ENCODE results near the gene ZNF423.
A peak's percentile ranks its signal among the peaks of the same experiment; 100 is the strongest.

Gene ZNF423

GRCh38 chr16:49786926-49787557, 68.9 kb downstream of the ZNF423 start:
- DNase-seq (ENCODE audit: low read depth in 2 of 2) = no peak

- DNase-seq (ENCODE audit: low read depth in 2 of 2) = no peak
Measured at GRCh38 chr16:49785970-49786369, 69.9 kb downstream of the ZNF423 start.

- no peak for DNase-seq (ENCODE audit: low read depth in 2 of 2)
Measured at GRCh38 chr16:49782405-49782804, 73.5 kb downstream of the ZNF423 start.

- no peak for DNase-seq (ENCODE audit: low read depth in 2 of 2)
Measured at GRCh38 chr16:49781401-49781800, 74.5 kb downstream of the ZNF423 start.

GRCh38 chr16:49780433-49780832, 75.5 kb downstream of the ZNF423 start:
- DNase-seq (ENCODE audit: low read depth in 2 of 2) = no peak

GRCh38 chr16:49779979-49780378, 75.9 kb downstream of the ZNF423 start:
- DNase-seq (ENCODE audit: low read depth in 2 of 2) = no peak

- no peak for DNase-seq (ENCODE audit: low read depth in 2 of 2)
Measured at GRCh38 chr16:49778202-49778930, 77.5 kb downstream of the ZNF423 start.

GRCh38 chr16:49776734-49777133, 79.2 kb downstream of the ZNF423 start:
- no peak for DNase-seq (ENCODE audit: low read depth in 2 of 2)

GRCh38 chr16:49776085-49776595, 79.8 kb downstream of the ZNF423 start:
- no peak for DNase-seq (ENCODE audit: low read depth in 2 of 2)

GRCh38 chr16:49775581-49775980, 80.3 kb downstream of the ZNF423 start:
- no peak for DNase-seq (ENCODE audit: low read depth in 2 of 2)

GRCh38 chr16:49775018-49775417, 80.9 kb downstream of the ZNF423 start:
- no peak for DNase-seq (ENCODE audit: low read depth in 2 of 2)

GRCh38 chr16:49773534-49774475, 82.1 kb downstream of the ZNF423 start:
- no peak for DNase-seq (ENCODE audit: low read depth in 2 of 2)

- DNase-seq (ENCODE audit: low read depth in 2 of 2) = no peak
Measured at GRCh38 chr16:49767998-49768397, 87.9 kb downstream of the ZNF423 start.

GRCh38 chr16:49767414-49767813, 88.5 kb downstream of the ZNF423 start:
- DNase-seq (ENCODE audit: low read depth in 2 of 2) = no peak

- DNase-seq (ENCODE audit: low read depth in 2 of 2) = no peak
Measured at GRCh38 chr16:49766225-49766624, 89.7 kb downstream of the ZNF423 start.

- DNase-seq (ENCODE audit: low read depth in 2 of 2) = no peak
Measured at GRCh38 chr16:49763826-49764225, 92.1 kb downstream of the ZNF423 start.

GRCh38 chr16:49760815-49761214, 95.1 kb downstream of the ZNF423 start:
- DNase-seq (ENCODE audit: low read depth in 2 of 2) = no peak

GRCh38 chr16:49757559-49758069, 98.3 kb downstream of the ZNF423 start:
- no peak for DNase-seq (ENCODE audit: low read depth in 2 of 2)

- peak in 1 of 2 experiments; percentile 22 for DNase-seq (ENCODE audit: low read depth in 2 of 2)
Measured at GRCh38 chr16:49756775-49757558, 98.9 kb downstream of the ZNF423 start.

GRCh38 chr16:49755716-49756505, 100.0 kb downstream of the ZNF423 start:
- DNase-seq (ENCODE audit: low read depth in 2 of 2) = no peak
